Ishikawa (cell line): Measurements from ENCODE around the gene DMRTA1.

Source experiments
- CEBPB ChIP-seq: IDR thresholded peaks from 2 replicates; pipeline ENCODE4 v1.6.1; 2012
- CREB1 ChIP-seq: IDR thresholded peaks from 2 replicates; pipeline ENCODE4 v1.6.1; 2012; ENCODE audit warnings: low read depth
- EP300 ChIP-seq: IDR thresholded peaks from 2 replicates; pipeline ENCODE4 v1.6.1; 2012; ENCODE audit warnings: borderline replicate concordance
- RAD21 ChIP-seq: IDR thresholded peaks from 2 replicates; pipeline ENCODE4 v1.6.1; 2012; ENCODE audit warnings: low read depth
- TAF1 ChIP-seq: IDR thresholded peaks from 2 replicates; pipeline ENCODE4 v1.6.1; 2012; ENCODE audit warnings: low read depth, mild to moderate bottlenecking
- YY1 ChIP-seq: IDR thresholded peaks from 2 replicates; pipeline ENCODE4 v1.6.1; 2012; ENCODE audit warnings: low read depth
- ZBTB7A ChIP-seq: IDR thresholded peaks from 2 replicates; pipeline ENCODE4 v1.6.1; 2012; ENCODE audit warnings: low read depth
- TF ChIP-seq, protein P1 (sequence below): IDR thresholded peaks from 2 replicates; pipeline ENCODE4 v1.6.1; 2012; ENCODE audit warnings: low read depth, mild to moderate bottlenecking
- TF ChIP-seq, protein P2 (sequence below): IDR thresholded peaks from 2 replicates; pipeline ENCODE4 v1.6.1; 2012
- TF ChIP-seq, protein P3 (sequence below): IDR thresholded peaks from 2 replicates; pipeline ENCODE4 v1.6.1; 2012

DNA sequence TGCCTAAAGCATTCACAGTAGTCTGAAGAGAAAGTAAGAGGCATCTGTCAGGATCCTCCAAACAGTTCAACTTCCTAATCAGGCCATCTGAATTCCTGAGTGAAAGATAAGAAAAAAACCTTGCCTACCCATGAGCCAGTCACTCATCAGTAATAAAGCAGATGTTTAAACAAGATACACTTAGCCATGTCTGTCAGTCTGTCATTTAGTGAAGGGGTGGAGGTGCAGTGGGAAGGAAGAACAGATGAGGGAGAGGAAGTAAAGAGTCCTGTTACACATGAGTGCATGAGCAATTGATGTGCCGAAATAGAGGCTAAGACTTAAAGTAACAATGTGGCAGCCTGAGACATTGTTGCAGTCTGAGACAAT lies 29.9 kb upstream of the DMRTA1 start:
- TF ChIP-seq RAD21 (no peak), ZBTB7A (no peak), YY1 (no peak), TAF1 (no peak), EP300 (no peak), CEBPB (no peak), CREB1 (no peak)
- TF ChIP-seq, protein P1, sequence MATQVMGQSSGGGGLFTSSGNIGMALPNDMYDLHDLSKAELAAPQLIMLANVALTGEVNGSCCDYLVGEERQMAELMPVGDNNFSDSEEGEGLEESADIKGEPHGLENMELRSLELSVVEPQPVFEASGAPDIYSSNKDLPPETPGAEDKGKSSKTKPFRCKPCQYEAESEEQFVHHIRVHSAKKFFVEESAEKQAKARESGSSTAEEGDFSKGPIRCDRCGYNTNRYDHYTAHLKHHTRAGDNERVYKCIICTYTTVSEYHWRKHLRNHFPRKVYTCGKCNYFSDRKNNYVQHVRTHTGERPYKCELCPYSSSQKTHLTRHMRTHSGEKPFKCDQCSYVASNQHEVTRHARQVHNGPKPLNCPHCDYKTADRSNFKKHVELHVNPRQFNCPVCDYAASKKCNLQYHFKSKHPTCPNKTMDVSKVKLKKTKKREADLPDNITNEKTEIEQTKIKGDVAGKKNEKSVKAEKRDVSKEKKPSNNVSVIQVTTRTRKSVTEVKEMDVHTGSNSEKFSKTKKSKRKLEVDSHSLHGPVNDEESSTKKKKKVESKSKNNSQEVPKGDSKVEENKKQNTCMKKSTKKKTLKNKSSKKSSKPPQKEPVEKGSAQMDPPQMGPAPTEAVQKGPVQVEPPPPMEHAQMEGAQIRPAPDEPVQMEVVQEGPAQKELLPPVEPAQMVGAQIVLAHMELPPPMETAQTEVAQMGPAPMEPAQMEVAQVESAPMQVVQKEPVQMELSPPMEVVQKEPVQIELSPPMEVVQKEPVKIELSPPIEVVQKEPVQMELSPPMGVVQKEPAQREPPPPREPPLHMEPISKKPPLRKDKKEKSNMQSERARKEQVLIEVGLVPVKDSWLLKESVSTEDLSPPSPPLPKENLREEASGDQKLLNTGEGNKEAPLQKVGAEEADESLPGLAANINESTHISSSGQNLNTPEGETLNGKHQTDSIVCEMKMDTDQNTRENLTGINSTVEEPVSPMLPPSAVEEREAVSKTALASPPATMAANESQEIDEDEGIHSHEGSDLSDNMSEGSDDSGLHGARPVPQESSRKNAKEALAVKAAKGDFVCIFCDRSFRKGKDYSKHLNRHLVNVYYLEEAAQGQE = no peak
- TF ChIP-seq, protein P2, sequence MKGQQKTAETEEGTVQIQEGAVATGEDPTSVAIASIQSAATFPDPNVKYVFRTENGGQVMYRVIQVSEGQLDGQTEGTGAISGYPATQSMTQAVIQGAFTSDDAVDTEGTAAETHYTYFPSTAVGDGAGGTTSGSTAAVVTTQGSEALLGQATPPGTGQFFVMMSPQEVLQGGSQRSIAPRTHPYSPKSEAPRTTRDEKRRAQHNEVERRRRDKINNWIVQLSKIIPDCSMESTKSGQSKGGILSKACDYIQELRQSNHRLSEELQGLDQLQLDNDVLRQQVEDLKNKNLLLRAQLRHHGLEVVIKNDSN = no peak
- TF ChIP-seq, protein P3, sequence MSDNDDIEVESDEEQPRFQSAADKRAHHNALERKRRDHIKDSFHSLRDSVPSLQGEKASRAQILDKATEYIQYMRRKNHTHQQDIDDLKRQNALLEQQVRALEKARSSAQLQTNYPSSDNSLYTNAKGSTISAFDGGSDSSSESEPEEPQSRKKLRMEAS = no peak
